IMR-90 (cell line): ENCODE measurements around the gene AKAP13. TPM values are rescaled to one million over a fixed set of nuclear protein-coding genes. Genes with fewer than 3 reads are reported as not detected.

Experiments used
- ATAC-seq: fragments of 200-7000 bp; cut with Tn5 transposase; 2 replicates; pipeline ENCODE4 v1.9.1; 2020; ENCODE audit warnings: low read depth, mild to moderate bottlenecking, moderate library complexity
- BruUV-seq: library from RNA; stranded (reverse); fragments of 400-500 nt; replicated peaks from 2 replicates; lab custom pipeline; 2021; lab: Mats Ljungman, UMichigan
- CTCF ChIA-PET: fragments of 300-600 bp; formaldehyde crosslinking; extraction: SDS; loops from one replicate; lab custom pipeline; 2021; ENCODE audit warnings: antibody characterized with exemption; lab: Yijun Ruan, JAX
- POLR2A ChIA-PET: fragments of 300-600 bp; sonication (Branson Sonifier 250); formaldehyde crosslinking; loops from one replicate; lab custom pipeline; 2022; ENCODE audit warnings: antibody characterized with exemption; ENCODE audit not compliant: unreplicated experiment; lab: Charles Lee
- DNase-seq: peaks from one replicate; pipeline ENCODE4 v3.0.0; 2013
- H2AFZ ChIP-seq: replicated peaks from 2 replicates; pipeline ENCODE3; 2013; ENCODE audit warnings: low read length, mild to moderate bottlenecking; ENCODE audit not compliant: poor library complexity
- H2AK5ac ChIP-seq: 2 replicates; pipeline ENCODE4 v1.6.1; 2013; ENCODE audit warnings: low read depth, low read length, inconsistent platforms
- H2AK9ac ChIP-seq: replicated peaks from 2 replicates; pipeline ENCODE3; 2013; ENCODE audit warnings: mild to moderate bottlenecking, low read depth, low read length, moderate library complexity; ENCODE audit not compliant: poor library complexity
- H2BK120ac ChIP-seq: 2 replicates; pipeline ENCODE4 v1.6.1; 2013; ENCODE audit warnings: low read depth, low read length, inconsistent platforms
- H2BK15ac ChIP-seq: 3 replicates; pipeline ENCODE4 v1.6.1; 2013; ENCODE audit warnings: low read depth, low read length, inconsistent platforms
- H2BK20ac ChIP-seq: 2 replicates; pipeline ENCODE4 v1.6.1; 2013; ENCODE audit warnings: low read depth, mild to moderate bottlenecking, inconsistent platforms, low read length, moderate library complexity
- H2BK5ac ChIP-seq: 2 replicates; pipeline ENCODE4 v1.6.1; 2013; ENCODE audit warnings: mild to moderate bottlenecking, low read depth, low read length, inconsistent platforms; ENCODE audit not compliant: poor library complexity, severe bottlenecking
- H3K14ac ChIP-seq: replicated peaks from 2 replicates; pipeline ENCODE4 v1.6.1; 2013; ENCODE audit warnings: low read depth, low read length, inconsistent platforms
- H3K18ac ChIP-seq: 2 replicates; pipeline ENCODE4 v1.6.1; 2013; ENCODE audit warnings: low read depth, low read length, control low read depth
- H3K23ac ChIP-seq: 2 replicates; pipeline ENCODE4 v1.6.1; 2013; ENCODE audit warnings: low read depth, low read length, inconsistent platforms
- H3K27ac ChIP-seq: 2 replicates; pipeline ENCODE4 v1.5.1; 2013; ENCODE audit warnings: mild to moderate bottlenecking, control low read depth, low read length; ENCODE audit not compliant: insufficient read depth
- H3K27me3 ChIP-seq: 2 replicates; pipeline ENCODE4 v1.6.1; 2013; ENCODE audit warnings: low read length; ENCODE audit not compliant: control insufficient read depth, insufficient read depth
- H3K36me3 ChIP-seq: 2 replicates; pipeline ENCODE4 v1.6.1; 2013; ENCODE audit warnings: low read length, mixed read lengths; ENCODE audit not compliant: control insufficient read depth, insufficient read depth
- H3K4ac ChIP-seq: 2 replicates; pipeline ENCODE4 v1.6.1; 2013; ENCODE audit warnings: low read depth, low read length, inconsistent platforms
- H3K4me1 ChIP-seq: 2 replicates; pipeline ENCODE4 v1.6.1; 2013; ENCODE audit warnings: low read length, mixed read lengths; ENCODE audit not compliant: control insufficient read depth, insufficient read depth
- H3K4me2 ChIP-seq: 2 replicates; pipeline ENCODE4 v1.6.1; 2013; ENCODE audit warnings: low read depth, mild to moderate bottlenecking, control low read depth, low read length, moderate library complexity
- H3K4me3 ChIP-seq: 2 replicates; pipeline ENCODE4 v1.5.1; 2013; ENCODE audit warnings: low read depth, mild to moderate bottlenecking, control low read depth, low read length, moderate library complexity; ENCODE audit not compliant: insufficient read depth
- H3K56ac ChIP-seq: 2 replicates; pipeline ENCODE4 v1.6.1; 2013; ENCODE audit warnings: low read length, inconsistent platforms; ENCODE audit not compliant: insufficient read depth; ENCODE audit errors: extremely low read depth
- H3K79me1 ChIP-seq, 2 experiments: 2 replicates each; pipeline ENCODE4 v1.6.1; 2013; ENCODE audit warnings: low read length in 2 of 2, inconsistent platforms in 1 of 2, low read depth in 1 of 2
- H3K9ac ChIP-seq: 2 replicates; pipeline ENCODE4 v1.6.1; 2013; ENCODE audit warnings: low read depth, low read length, control low read depth
- H3K9me1 ChIP-seq: 2 replicates; pipeline ENCODE4 v1.6.1; 2013; ENCODE audit warnings: low read length, inconsistent platforms; ENCODE audit not compliant: insufficient read depth
- H3K9me3 ChIP-seq: 2 replicates; pipeline ENCODE4 v1.6.1; 2013; ENCODE audit warnings: low read length; ENCODE audit not compliant: control insufficient read depth, insufficient read depth
- H4K20me1 ChIP-seq: 2 replicates; pipeline ENCODE4 v1.6.1; 2013; ENCODE audit warnings: low read length, inconsistent platforms; ENCODE audit not compliant: insufficient read depth
- H4K5ac ChIP-seq: 2 replicates; pipeline ENCODE4 v1.6.1; 2013; ENCODE audit warnings: mild to moderate bottlenecking, low read depth, low read length, control low read depth
- H4K8ac ChIP-seq, 2 experiments: 2 replicates each; pipeline ENCODE4 v1.6.1; 2013; ENCODE audit warnings: low read depth in 2 of 2, low read length in 2 of 2, control low read depth in 1 of 2, inconsistent platforms in 1 of 2
- H4K91ac ChIP-seq: 2 replicates; pipeline ENCODE4 v1.6.1; 2013; ENCODE audit warnings: low read depth, low read length, inconsistent platforms; ENCODE audit not compliant: insufficient read depth
- BHLHE40 ChIP-seq: fragments of 150-350 bp; IDR thresholded peaks from 2 replicates; pipeline ENCODE4 v1.6.1; 2016; ENCODE audit warnings: mild to moderate bottlenecking, low read depth, low read length
- CEBPB ChIP-seq: IDR thresholded peaks from 2 replicates; pipeline ENCODE4 v1.6.1; 2012; ENCODE audit warnings: low read depth, low read length, improper control_type of control experiment
- CHD1 ChIP-seq: IDR thresholded peaks from 2 replicates; pipeline ENCODE4 v1.6.1; 2012; ENCODE audit warnings: low read depth, low read length, improper control_type of control experiment
- CTCF ChIP-seq: conservative IDR thresholded peaks from 2 replicates; pipeline ENCODE4 v1.5.1; 2012; ENCODE audit warnings: mild to moderate bottlenecking, low read depth, low read length, improper control_type of control experiment
- ELK1 ChIP-seq: fragments of 150-350 bp; IDR thresholded peaks from 2 replicates; pipeline ENCODE4 v1.6.1; 2016; ENCODE audit warnings: low read depth, mild to moderate bottlenecking, low read length, moderate library complexity, borderline replicate concordance
- FOS ChIP-seq: fragments of 150-350 bp; IDR thresholded peaks from 2 replicates; pipeline ENCODE4 v1.6.1; 2016; ENCODE audit warnings: low read depth, low read length
- MAFK ChIP-seq: IDR thresholded peaks from 2 replicates; pipeline ENCODE4 v1.6.1; 2012; ENCODE audit warnings: low read depth, low read length, improper control_type of control experiment
- MAZ ChIP-seq: IDR thresholded peaks from 2 replicates; pipeline ENCODE4 v1.6.1; 2012; ENCODE audit warnings: low read depth, mild to moderate bottlenecking, low read length, improper control_type of control experiment, moderate library complexity, borderline replicate concordance
- MXI1 ChIP-seq: IDR thresholded peaks from 2 replicates; pipeline ENCODE4 v1.6.1; 2012; ENCODE audit warnings: low read depth, mild to moderate bottlenecking, low read length, moderate library complexity, borderline replicate concordance
- NFE2L2 ChIP-seq: fragments of 150-350 bp; IDR thresholded peaks from 2 replicates; pipeline ENCODE4 v1.6.1; 2016; ENCODE audit warnings: low read depth, mild to moderate bottlenecking, low read length
- POLR2A ChIP-seq: IDR thresholded peaks from 2 replicates; pipeline ENCODE4 v1.6.1; 2012; ENCODE audit warnings: mild to moderate bottlenecking, low read depth, low read length
- RAD21 ChIP-seq: IDR thresholded peaks from 2 replicates; pipeline ENCODE4 v1.6.1; 2012; ENCODE audit warnings: low read length, improper control_type of control experiment
- RCOR1 ChIP-seq: IDR thresholded peaks from 2 replicates; pipeline ENCODE4 v1.6.1; 2012; ENCODE audit warnings: mild to moderate bottlenecking, low read length, improper control_type of control experiment; ENCODE audit not compliant: insufficient replicate concordance
- RFX5 ChIP-seq: IDR thresholded peaks from 2 replicates; pipeline ENCODE4 v1.8.0; 2012; ENCODE audit warnings: low read depth, mild to moderate bottlenecking, low read length, moderate library complexity
- SMC3 ChIP-seq: fragments of 150-350 bp; IDR thresholded peaks from 2 replicates; pipeline ENCODE4 v1.6.1; 2016; ENCODE audit warnings: low read depth, mild to moderate bottlenecking, antibody characterized with exemption, low read length, moderate library complexity
- USF2 ChIP-seq: fragments of 150-350 bp; IDR thresholded peaks from 2 replicates; pipeline ENCODE4 v1.6.1; 2017; ENCODE audit warnings: mild to moderate bottlenecking, antibody characterized with exemption, low read length, low read depth
- WGBS, 2 experiments: methylation state at CpG; one replicate each; pipeline versions ENCODE4 v1.1.5 to v1.1.7; 2013; ENCODE audit warnings: missing lambda C conversion rate in 2 of 2; ENCODE audit not compliant: insufficient read length in 1 of 2; ENCODE audit errors: extremely low coverage in 2 of 2; 5-methylcytosine and 5-hydroxymethylcytosine counted together
- dilution Hi-C: fragments of 300-500 bp; cut with HindIII; formaldehyde crosslinking; loops from one replicate; pipeline ENCODE4 v1.14.3; 2018; ENCODE audit warnings: low sequenced_read_pairs; ENCODE audit not compliant: unreplicated experiment
- in situ Hi-C: fragments of 300-500 bp; cut with MboI; formaldehyde crosslinking; loops from 3 replicates; pipeline ENCODE4 v1.14.3; 2019; ENCODE audit warnings: low sequenced_read_pairs, inconsistent platforms, mixed read lengths
- intact Hi-C: fragments of 100-400 bp; cut with micrococcal nuclease; formaldehyde crosslinking; loops from 2 replicates; pipeline ENCODE4 v1.10.0; 2022
- polyA plus RNA-seq, 3 experiments: library from polyadenylated mRNA; depleted of rRNA; stranded (reverse); fragments of >200 nt; gene quantifications; 2 replicates each; pipeline ENCODE4 v1.2.3, GENCODE V29; 2012; ENCODE audit warnings: low replicate concordance in 1 of 3
- total RNA-seq: library from RNA; depleted of rRNA; stranded (reverse); fragments of >200 nt; gene quantifications from 2 replicates; pipeline ENCODE4 v1.2.3, GENCODE V29; 2012

The AKAP13 gene
- total and polyA plus RNA-seq, 2 of the 4 experiments (the other 2 are of a cell fraction): 10.4 to 46.4 TPM

- peaks cover 4% of the 10 kb centered on the region in 2 experiments for H3K79me1 ChIP-seq
- H3K4me3 ChIP-seq: no peak overlapping the region
- intact Hi-C loops: no loop called here
- peaks cover 2% of the 10 kb centered on the region; the same call in 1 of the 2 replicates for H3K9me1 ChIP-seq
- in situ Hi-C loops: no loop called here
- H2AK9ac ChIP-seq: no peak overlapping the region
- ChIA-PET CTCF (no interaction called here), POLR2A (no interaction called here)
- no peaks in the 10 kb centered on the region for H3K27me3 ChIP-seq
- H3K9ac ChIP-seq: no peak overlapping the region
- ATAC-seq: no peak
- H3K18ac ChIP-seq: no peak overlapping the region
- no TSS peak for BruUV-seq
- H2BK120ac ChIP-seq: no peak overlapping the region
- H3K4me2 ChIP-seq: no peak overlapping the region
- H3K56ac ChIP-seq: no peak overlapping the region
- no peak overlapping the region for H4K8ac ChIP-seq
- no peak for DNase-seq
- no peak overlapping the region for H2BK20ac ChIP-seq
- H3K23ac ChIP-seq: no peak overlapping the region
- H3K9me3 ChIP-seq: no peaks in the 10 kb centered on the region
- no peaks in the 10 kb centered on the region for H4K20me1 ChIP-seq
- dilution Hi-C loops: no loop called here
- WGBS, 2 experiments: no CpG with 5 or more reads among the region's 3 CpGs
- no peak overlapping the region for H2AFZ ChIP-seq
- H2BK15ac ChIP-seq: no peak overlapping the region
- H2BK5ac ChIP-seq: no peak overlapping the region
- H3K4me1 ChIP-seq: no peaks in the 10 kb centered on the region
- no peak overlapping the region for H3K4ac ChIP-seq
- no peak overlapping the region for H3K14ac ChIP-seq
- TF ChIP-seq CEBPB: no peak
- no peak for TF ChIP-seq FOS
- TF ChIP-seq NFE2L2: no peak
- no peak for TF ChIP-seq USF2
- TF ChIP-seq MAFK: no peak
- no peak for TF ChIP-seq MXI1
- TF ChIP-seq MAZ: no peak
- TF ChIP-seq SMC3: no peak
- no peak for TF ChIP-seq CTCF
- no peak for TF ChIP-seq RFX5
- TF ChIP-seq ELK1: no peak
- TF ChIP-seq RCOR1: no peak
- TF ChIP-seq BHLHE40: no peak
- no peak for TF ChIP-seq POLR2A
- no peak for TF ChIP-seq RAD21
- no peak for TF ChIP-seq CHD1
- H3K36me3 ChIP-seq: peaks cover 13% of the 10 kb centered on the region
- no peak overlapping the region for H2AK5ac ChIP-seq
- no peak overlapping the region for H4K91ac ChIP-seq
- H3K27ac ChIP-seq: no peak overlapping the region
- H4K5ac ChIP-seq: no peak overlapping the region
These were observed 335.9 kb downstream of the AKAP13 start for GRCh38 chr15:85716261-85716660.
